GM19328 (cell line): ENCODE results near the gene TRIM27.
"Not testable (repeated sequence)": the region's sequence is repeated elsewhere in the genome, so short reads cannot be mapped to it uniquely, and the experiment has no call there.

Experiments
- ATAC-seq: cut with Tn5 transposase; IDR thresholded peaks from one replicate; pipeline ENCODE4 v1.9.1; 2021; ENCODE audit warnings: mild to moderate bottlenecking, moderate library complexity; ENCODE audit not compliant: unreplicated experiment

TRIM27 gene

GRCh38 chr6:28865401-28866204 is 58.2 kb downstream of the TRIM27 start:
- ATAC-seq, result no peak

- no peak for ATAC-seq
Measured at GRCh38 chr6:28864326-28864923, 59.4 kb downstream of the TRIM27 start.

GRCh38 chr6:28863604-28864325 is 60.0 kb downstream of the TRIM27 start:
- no peak for ATAC-seq

- ATAC-seq, result no peak
Measured at GRCh38 chr6:28862077-28862476, 61.7 kb downstream of the TRIM27 start.

GRCh38 chr6:28861339-28861738 is 62.4 kb downstream of the TRIM27 start:
- no peak for ATAC-seq

GRCh38 chr6:28860581-28860980 is 63.2 kb downstream of the TRIM27 start:
- ATAC-seq, result no peak

GRCh38 chr6:28858963-28859362 is 64.8 kb downstream of the TRIM27 start:
- no peak for ATAC-seq

- ATAC-seq, result no peak
Measured at GRCh38 chr6:28856620-28857005, 67.2 kb downstream of the TRIM27 start.

GRCh38 chr6:28854405-28854804 is 69.4 kb downstream of the TRIM27 start:
- ATAC-seq, result not testable (repeated sequence)
